Neural progenitor cell (in vitro differentiated cells): ENCODE data around the gene TREML4. TPM values are rescaled to one million over a fixed set of nuclear protein-coding genes. Genes with fewer than 3 reads are reported as not detected.

Experiments
- DNase-seq: peaks from one replicate; pipeline ENCODE4 v3.0.0-alpha.2; 2016; ENCODE audit warnings: low spot score
- H2AFZ ChIP-seq: fragments of 200-600 bp; sonication (generic); replicated peaks from 2 replicates; pipeline ENCODE4 v1.6.1; 2016; ENCODE audit warnings: antibody characterized with exemption
- H3F3A ChIP-seq: fragments of 200-600 bp; sonication (generic); 2 replicates; pipeline ENCODE4 v1.6.1; 2016; ENCODE audit warnings: antibody characterized with exemption, low read depth
- H3K27ac ChIP-seq: fragments of 200-600 bp; sonication (generic); 2 replicates; pipeline ENCODE4 v1.5.1; 2016; ENCODE audit warnings: mild to moderate bottlenecking
- H3K27me3 ChIP-seq: fragments of 200-600 bp; sonication (generic); 2 replicates; pipeline ENCODE4 v1.6.1; 2016; ENCODE audit warnings: mild to moderate bottlenecking, moderate library complexity
- H3K36me3 ChIP-seq: fragments of 200-600 bp; sonication (generic); 2 replicates; pipeline ENCODE4 v1.5.1; 2016
- H3K4me1 ChIP-seq: fragments of 200-600 bp; sonication (generic); 2 replicates; pipeline ENCODE4 v1.6.1; 2016; ENCODE audit warnings: mixed run types
- H3K4me2 ChIP-seq: fragments of 200-600 bp; sonication (generic); 2 replicates; pipeline ENCODE4 v1.6.1; 2016
- H3K4me3 ChIP-seq: fragments of 200-600 bp; sonication (generic); 2 replicates; pipeline ENCODE4 v1.5.1; 2016
- H3K79me2 ChIP-seq: fragments of 200-600 bp; sonication (generic); 2 replicates; pipeline ENCODE4 v1.6.1; 2016; ENCODE audit warnings: low read depth
- H3K9ac ChIP-seq: fragments of 200-600 bp; sonication (generic); 2 replicates; pipeline ENCODE4 v1.6.1; 2016
- H3K9me3 ChIP-seq: fragments of 200-600 bp; sonication (generic); 2 replicates; pipeline ENCODE4 v1.5.1; 2016; ENCODE audit warnings: low read depth
- H4K20me1 ChIP-seq: fragments of 200-600 bp; sonication (generic); 2 replicates; pipeline ENCODE4 v1.6.1; 2016; ENCODE audit warnings: low read depth
- H3K27ac Mint-ChIP-seq: 3 replicates; pipeline ENCODE4 v1.8.0; 2021; ENCODE audit warnings: mixed read lengths
- H3K27me3 Mint-ChIP-seq: 2 replicates; pipeline ENCODE4 v1.8.0; 2022; ENCODE audit warnings: low read depth, mild to moderate bottlenecking, inconsistent platforms, moderate library complexity, mixed read lengths; ENCODE audit not compliant: insufficient read depth
- H3K36me3 Mint-ChIP-seq: 3 replicates; pipeline ENCODE4 v1.8.0; 2021; ENCODE audit warnings: mixed read lengths
- H3K4me1 Mint-ChIP-seq: 3 replicates; pipeline ENCODE4 v1.8.0; 2021; ENCODE audit warnings: mixed read lengths
- H3K4me3 Mint-ChIP-seq: 3 replicates; pipeline ENCODE4 v1.8.0; 2021; ENCODE audit warnings: mild to moderate bottlenecking, moderate library complexity, mixed read lengths
- H3K9me3 Mint-ChIP-seq: 3 replicates; pipeline ENCODE4 v1.8.0; 2020; ENCODE audit warnings: mixed read lengths
- CTCF ChIP-seq: fragments of 200-600 bp; sonication (generic); IDR thresholded peaks from 2 replicates; pipeline ENCODE4 v1.5.1; 2017; ENCODE audit warnings: antibody characterized with exemption, mild to moderate bottlenecking
- EZH2 ChIP-seq: fragments of 200-600 bp; sonication (generic); IDR thresholded peaks from 2 replicates; pipeline ENCODE4 v1.6.1; 2017; ENCODE audit warnings: antibody characterized with exemption, mild to moderate bottlenecking, moderate library complexity
- EZH2phosphoT487 ChIP-seq: fragments of 200-600 bp; sonication (generic); IDR thresholded peaks from 2 replicates; pipeline ENCODE4 v1.6.1; 2017; ENCODE audit warnings: antibody characterized with exemption
- total RNA-seq: library from RNA; depleted of rRNA; stranded (reverse); fragments of >200 nt; gene quantifications from 2 replicates; pipeline ENCODE4 v1.2.3, GENCODE V29; 2015; ENCODE audit warnings: low replicate concordance

TREML4 gene
- total RNA-seq, 1 donor from 2014 or later: not detected

GRCh38 chr6:41215777-41216176 lies 12.4 kb upstream of the TREML4 start:
- H3K4me3 Mint-ChIP-seq: no peak overlapping the region
- no peak overlapping the region for H3K9ac ChIP-seq

GRCh38 chr6:41216616-41217015 lies 11.5 kb upstream of the TREML4 start:
- Mint-ChIP-seq H3K4me3 (no peak overlapping the region), H3K9me3 (peaks cover 10% of the 10 kb centered on the region), H3K27me3 (no peaks in the 10 kb centered on the region), H3K36me3 (no peaks in the 10 kb centered on the region), H3K4me1 (no peaks in the 10 kb centered on the region), H3K27ac (no peak overlapping the region)
- DNase-seq: no peak
- no peak overlapping the region for H3K4me3 ChIP-seq
- no peak overlapping the region for H3K4me2 ChIP-seq
- no peak overlapping the region for H2AFZ ChIP-seq
- no peaks in the 10 kb centered on the region for H3K79me2 ChIP-seq
- no peaks in the 10 kb centered on the region for H3K4me1 ChIP-seq
- no peaks in the 10 kb centered on the region for H3K27me3 ChIP-seq
- no peak overlapping the region for H3K9ac ChIP-seq
- H3F3A ChIP-seq: peaks cover 5% of the 10 kb centered on the region
- peaks cover 6% of the 10 kb centered on the region for H3K9me3 ChIP-seq
- no peak for TF ChIP-seq CTCF
- TF ChIP-seq EZH2: no peak
- no peak for TF ChIP-seq EZH2phosphoT487
- H4K20me1 ChIP-seq: no peaks in the 10 kb centered on the region
- no peaks in the 10 kb centered on the region for H3K36me3 ChIP-seq
- H3K27ac ChIP-seq: no peak overlapping the region

More at GRCh38 chr6:41215777-41216176, 12.4 kb upstream of the TREML4 start:
- H3K4me1 ChIP-seq: no peaks in the 10 kb centered on the region
- H3K9me3 ChIP-seq: peaks cover 6% of the 10 kb centered on the region
- H3K27me3 ChIP-seq: no peaks in the 10 kb centered on the region
- no peaks in the 10 kb centered on the region for H4K20me1 ChIP-seq
- DNase-seq: no peak
- no peaks in the 10 kb centered on the region for H3K27me3 Mint-ChIP-seq
- no peaks in the 10 kb centered on the region for H3K36me3 ChIP-seq
- peaks cover 10% of the 10 kb centered on the region for H3K9me3 Mint-ChIP-seq
- peaks cover 5% of the 10 kb centered on the region for H3F3A ChIP-seq
- H3K27ac ChIP-seq: no peak overlapping the region
- H2AFZ ChIP-seq: no peak overlapping the region
- no peaks in the 10 kb centered on the region for H3K4me1 Mint-ChIP-seq
- H3K27ac Mint-ChIP-seq: no peak overlapping the region
- H3K4me2 ChIP-seq: no peak overlapping the region
- H3K4me3 ChIP-seq: no peak overlapping the region
- H3K36me3 Mint-ChIP-seq: no peaks in the 10 kb centered on the region
- H3K79me2 ChIP-seq: no peaks in the 10 kb centered on the region
- no peak for TF ChIP-seq EZH2
- no peak for TF ChIP-seq EZH2phosphoT487
- TF ChIP-seq CTCF: no peak

- Histone ChIP-seq H3K27me3 (no peaks in the 10 kb centered on the region), H2AFZ (no peak overlapping the region), H3K9me3 (peaks cover 6% of the 10 kb centered on the region), H3K4me2 (no peak overlapping the region), H3K4me3 (no peak overlapping the region), H3K9ac (no peak overlapping the region), H3F3A (peaks cover 5% of the 10 kb centered on the region), H3K27ac (no peak overlapping the region), H4K20me1 (no peaks in the 10 kb centered on the region), H3K4me1 (no peaks in the 10 kb centered on the region), H3K79me2 (no peaks in the 10 kb centered on the region), H3K36me3 (no peaks in the 10 kb centered on the region)
- Mint-ChIP-seq H3K4me3 (no peak overlapping the region), H3K36me3 (no peaks in the 10 kb centered on the region), H3K4me1 (no peaks in the 10 kb centered on the region), H3K27ac (no peak overlapping the region), H3K9me3 (peaks cover 16% of the 10 kb centered on the region), H3K27me3 (peaks cover 2% of the 10 kb centered on the region)
- TF ChIP-seq CTCF: no peak
- no peak for TF ChIP-seq EZH2
- no peak for TF ChIP-seq EZH2phosphoT487
- no peak for DNase-seq
Measured at GRCh38 chr6:41222045-41222444, 6.1 kb upstream of the TREML4 start.
